ENCODE results near the gene PDGFD. TPM values are rescaled to one million over a fixed set of nuclear protein-coding genes. Genes with fewer than 3 reads are reported as not detected.

The PDGFD gene
- total RNA-seq, 1 donor from 2014 or later: 2.2 TPM

- TF ChIP-seq CTCF (IDR thresholded peaks at IDR 0.05): no peak
- H3K27me3 Mint-ChIP-seq (ENCODE audit: unreplicated experiment): no peaks in the 10 kb centered on the region
- no peaks in the 10 kb centered on the region for H3K9me3 Mint-ChIP-seq (ENCODE audit: unreplicated experiment)
- H3K36me3 Mint-ChIP-seq (ENCODE audit: unreplicated experiment): no peaks in the 10 kb centered on the region
- DNase-seq (ENCODE audit: extremely low spot score, unreplicated experiment): no peak
- no peak overlapping the region for H3K4me3 Mint-ChIP-seq (ENCODE audit: unreplicated experiment)
- H3K4me1 Mint-ChIP-seq (ENCODE audit: unreplicated experiment): peaks cover 5% of the 10 kb centered on the region
- H3K27ac Mint-ChIP-seq (ENCODE audit: unreplicated experiment): no peak overlapping the region
These were observed 262.3 kb downstream of the PDGFD start for GRCh38 chr11:103901656-103902055.

GRCh38 chr11:103898577-103899336 lies 265.2 kb downstream of the PDGFD start:
- no peak overlapping the region for H3K4me3 Mint-ChIP-seq (ENCODE audit: unreplicated experiment)
- no peak for DNase-seq (ENCODE audit: extremely low spot score, unreplicated experiment)
- no peak overlapping the region for H3K27ac Mint-ChIP-seq (ENCODE audit: unreplicated experiment)
- no peak for TF ChIP-seq CTCF (IDR thresholded peaks at IDR 0.05)
- peaks cover 5% of the 10 kb centered on the region for H3K4me1 Mint-ChIP-seq (ENCODE audit: unreplicated experiment)
- no peaks in the 10 kb centered on the region for H3K36me3 Mint-ChIP-seq (ENCODE audit: unreplicated experiment)
- no peaks in the 10 kb centered on the region for H3K27me3 Mint-ChIP-seq (ENCODE audit: unreplicated experiment)
- no peaks in the 10 kb centered on the region for H3K9me3 Mint-ChIP-seq (ENCODE audit: unreplicated experiment)

- Mint-ChIP-seq H3K4me3 (ENCODE audit: unreplicated experiment) (no peak overlapping the region), H3K9me3 (ENCODE audit: unreplicated experiment) (no peaks in the 10 kb centered on the region), H3K27ac (ENCODE audit: unreplicated experiment) (no peak overlapping the region), H3K4me1 (ENCODE audit: unreplicated experiment) (peaks cover 6% of the 10 kb centered on the region), H3K27me3 (ENCODE audit: unreplicated experiment) (no peaks in the 10 kb centered on the region), H3K36me3 (ENCODE audit: unreplicated experiment) (no peaks in the 10 kb centered on the region)
- no peak for DNase-seq (ENCODE audit: extremely low spot score, unreplicated experiment)
- no peak for TF ChIP-seq CTCF (IDR thresholded peaks at IDR 0.05)
These were observed 265.9 kb downstream of the PDGFD start for GRCh38 chr11:103898065-103898464.

- Mint-ChIP-seq H3K27ac (ENCODE audit: unreplicated experiment) (no peak overlapping the region), H3K36me3 (ENCODE audit: unreplicated experiment) (no peaks in the 10 kb centered on the region), H3K9me3 (ENCODE audit: unreplicated experiment) (no peaks in the 10 kb centered on the region), H3K4me3 (ENCODE audit: unreplicated experiment) (no peak overlapping the region), H3K27me3 (ENCODE audit: unreplicated experiment) (no peaks in the 10 kb centered on the region), H3K4me1 (ENCODE audit: unreplicated experiment) (peaks cover 13% of the 10 kb centered on the region)
- DNase-seq (ENCODE audit: extremely low spot score, unreplicated experiment): no peak
- TF ChIP-seq CTCF (IDR thresholded peaks at IDR 0.05): no peak
These were observed 266.6 kb downstream of the PDGFD start for GRCh38 chr11:103897160-103897936.

- Mint-ChIP-seq H3K27me3 (ENCODE audit: unreplicated experiment) (no peaks in the 10 kb centered on the region), H3K4me1 (ENCODE audit: unreplicated experiment) (peaks cover 14% of the 10 kb centered on the region), H3K27ac (ENCODE audit: unreplicated experiment) (no peak overlapping the region), H3K9me3 (ENCODE audit: unreplicated experiment) (peaks cover 7% of the 10 kb centered on the region), H3K36me3 (ENCODE audit: unreplicated experiment) (no peaks in the 10 kb centered on the region), H3K4me3 (ENCODE audit: unreplicated experiment) (no peak overlapping the region)
- DNase-seq (ENCODE audit: extremely low spot score, unreplicated experiment): no peak
- no peak for TF ChIP-seq CTCF (IDR thresholded peaks at IDR 0.05)
These were observed 268.8 kb downstream of the PDGFD start for GRCh38 chr11:103895106-103895505.

All from osteocyte (in vitro differentiated cells).